MM.1S (cell line): ENCODE measurements around the gene WASHC3.
A peak's percentile ranks its signal among the peaks of the same experiment; 100 is the strongest.
"Not testable (repeated sequence)": the region's sequence is repeated elsewhere in the genome, so short reads cannot be mapped to it uniquely, and the experiment has no call there.

Experiments used
- DNase-seq: peaks from one replicate; pipeline ENCODE4 v3.0.0-alpha.2; 2015
- H2AFZ ChIP-seq: fragments of 300-600 bp; sonication (generic); 2 replicates; pipeline ENCODE4 v1.6.0; 2016; ENCODE audit warnings: antibody characterized with exemption, low read length
- H3F3A ChIP-seq: fragments of 300-600 bp; sonication (generic); 2 replicates; pipeline ENCODE4 v1.6.1; 2016; ENCODE audit warnings: mild to moderate bottlenecking, antibody characterized with exemption, low read length, moderate library complexity, mixed read lengths; ENCODE audit not compliant: insufficient read depth
- H3K27ac ChIP-seq: fragments of 300-600 bp; sonication (generic); 2 replicates; pipeline ENCODE4 v1.5.1; 2016; ENCODE audit warnings: mild to moderate bottlenecking, low read length
- H3K27me3 ChIP-seq: fragments of 300-600 bp; sonication (generic); replicated peaks from 2 replicates; pipeline ENCODE4 v1.6.0; 2016; ENCODE audit warnings: low read length; ENCODE audit not compliant: insufficient read depth
- H3K36me3 ChIP-seq: fragments of 300-600 bp; sonication (generic); replicated peaks from 2 replicates; pipeline ENCODE4 v1.6.1; 2016; ENCODE audit warnings: mild to moderate bottlenecking, low read length, mixed read lengths; ENCODE audit not compliant: insufficient read depth
- H3K4me1 ChIP-seq: fragments of 300-600 bp; sonication (generic); 2 replicates; pipeline ENCODE4 v1.6.1; 2016; ENCODE audit warnings: low read length, mixed read lengths
- H3K4me2 ChIP-seq: fragments of 300-600 bp; sonication (generic); 2 replicates; pipeline ENCODE4 v1.6.0; 2016; ENCODE audit warnings: low read depth, low read length
- H3K4me3 ChIP-seq: fragments of 300-600 bp; sonication (generic); 2 replicates; pipeline ENCODE4 v1.5.1; 2016; ENCODE audit warnings: low read length, mixed read lengths
- H3K79me2 ChIP-seq: fragments of 300-600 bp; sonication (generic); 2 replicates; pipeline ENCODE4 v1.6.1; 2016; ENCODE audit warnings: mixed run types, low read length, mixed read lengths
- H3K9ac ChIP-seq: fragments of 300-600 bp; sonication (generic); 2 replicates; pipeline ENCODE4 v1.6.1; 2016; ENCODE audit warnings: low read length, mixed read lengths
- H3K9me2 ChIP-seq: fragments of 300-600 bp; sonication (generic); replicated peaks from 2 replicates; pipeline ENCODE4 v1.6.1; 2016; ENCODE audit warnings: mild to moderate bottlenecking, low read length, mixed read lengths; ENCODE audit not compliant: insufficient read depth
- H3K9me3 ChIP-seq: fragments of 300-600 bp; sonication (generic); replicated peaks from 2 replicates; pipeline ENCODE4 v1.6.1; 2016; ENCODE audit warnings: mild to moderate bottlenecking, low read length, mixed read lengths; ENCODE audit not compliant: insufficient read depth
- H4K20me1 ChIP-seq: fragments of 300-600 bp; sonication (generic); 2 replicates; pipeline ENCODE4 v1.6.1; 2016; ENCODE audit warnings: mild to moderate bottlenecking, low read length, moderate library complexity, mixed read lengths; ENCODE audit not compliant: insufficient read depth
- CTCF ChIP-seq: fragments of 300-600 bp; sonication (generic); IDR thresholded peaks from 2 replicates; pipeline ENCODE4 v1.5.1; 2016; ENCODE audit warnings: antibody characterized with exemption, low read length, mixed read lengths
- EZH2 ChIP-seq: fragments of 300-600 bp; sonication (generic); optimal IDR thresholded peaks from 2 replicates; pipeline ENCODE3; 2017; ENCODE audit warnings: low read depth, mild to moderate bottlenecking, antibody characterized with exemption, low read length, mixed read lengths
- EZH2phosphoT487 ChIP-seq: fragments of 300-600 bp; sonication (generic); IDR thresholded peaks from 2 replicates; pipeline ENCODE4 v1.6.1; 2018; ENCODE audit warnings: antibody characterized with exemption, low read length

The WASHC3 gene

GRCh38 chr12:102021540-102022246, 40.1 kb downstream of the WASHC3 start:
- Histone ChIP-seq H4K20me1 (no peaks in the 10 kb centered on the region), H3K4me2 (peak overlapping the region; percentile 5), H3K27me3 (no peaks in the 10 kb centered on the region), H3K4me1 (no peaks in the 10 kb centered on the region; the same call in 1 of the 2 replicates), H3K79me2 (no peaks in the 10 kb centered on the region), H3K36me3 (no peaks in the 10 kb centered on the region), H3K9me3 (no peaks in the 10 kb centered on the region), H3K9ac (no peak overlapping the region), H3K27ac (no peak overlapping the region), H3K9me2 (no peaks in the 10 kb centered on the region), H3K4me3 (no peak overlapping the region), H2AFZ (no peak overlapping the region), H3F3A (no peaks in the 10 kb centered on the region)
- peak; percentile 13 for DNase-seq
- TF ChIP-seq CTCF (no peak), EZH2 (no peak), EZH2phosphoT487 (no peak)

- H3K9me2 ChIP-seq, H4K20me1 ChIP-seq, H3K79me2 ChIP-seq, H3K36me3 ChIP-seq, H3K9me3 ChIP-seq, H3K4me3 ChIP-seq, H3K27me3 ChIP-seq, H3F3A ChIP-seq, H3K9ac ChIP-seq, H3K4me1 ChIP-seq, H2AFZ ChIP-seq, H3K4me2 ChIP-seq, H3K27ac ChIP-seq, DNase-seq: not testable (repeated sequence)
Measured at GRCh38 chr12:102018607-102019006, 43.2 kb downstream of the WASHC3 start.

DNA sequence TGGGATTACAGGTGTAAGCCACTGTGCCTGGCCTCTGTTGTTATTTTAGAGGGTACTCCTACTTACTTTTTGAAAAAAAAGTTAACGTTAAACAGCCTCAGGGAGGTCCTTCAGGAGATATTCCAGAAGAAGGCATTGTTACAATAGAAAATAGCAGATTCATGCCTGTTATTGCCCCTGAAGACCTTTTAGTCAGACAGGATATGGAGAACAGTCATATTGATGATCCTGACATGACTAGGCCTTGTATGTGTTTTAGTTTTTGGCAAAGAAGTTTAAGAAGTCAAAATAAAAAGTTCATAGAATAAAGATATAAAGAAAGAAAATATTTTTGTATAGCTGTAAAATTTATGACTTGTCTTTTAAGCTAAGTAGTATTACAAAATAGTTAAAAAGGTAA, 45.3 kb downstream of the WASHC3 start:
- DNase-seq = no peak
- no peaks in the 10 kb centered on the region; the same call in 1 of the 2 replicates for H3K4me1 ChIP-seq
- H3K4me3 ChIP-seq = no peak overlapping the region
- H3K36me3 ChIP-seq = no peaks in the 10 kb centered on the region
- no peaks in the 10 kb centered on the region for H4K20me1 ChIP-seq
- H3K4me2 ChIP-seq = no peak overlapping the region
- H3K9me2 ChIP-seq = no peaks in the 10 kb centered on the region
- TF ChIP-seq EZH2 = no peak
- no peak for TF ChIP-seq EZH2phosphoT487
- no peak for TF ChIP-seq CTCF
- no peak overlapping the region for H3K9ac ChIP-seq
- no peaks in the 10 kb centered on the region for H3F3A ChIP-seq
- H3K79me2 ChIP-seq = no peaks in the 10 kb centered on the region
- H3K27ac ChIP-seq = no peak overlapping the region
- no peak overlapping the region for H2AFZ ChIP-seq
- no peaks in the 10 kb centered on the region for H3K27me3 ChIP-seq
- no peaks in the 10 kb centered on the region for H3K9me3 ChIP-seq

GRCh38 chr12:102010265-102010994, 51.4 kb downstream of the WASHC3 start:
- Histone ChIP-seq H3K4me3 (no peak overlapping the region), H3K9me2 (no peaks in the 10 kb centered on the region), H3K9ac (no peak overlapping the region), H3F3A (no peaks in the 10 kb centered on the region), H3K4me1 (no peaks in the 10 kb centered on the region), H3K9me3 (no peaks in the 10 kb centered on the region), H4K20me1 (no peaks in the 10 kb centered on the region), H3K36me3 (no peaks in the 10 kb centered on the region), H3K79me2 (no peaks in the 10 kb centered on the region), H3K4me2 (no peak overlapping the region), H3K27me3 (no peaks in the 10 kb centered on the region), H2AFZ (no peak overlapping the region), H3K27ac (no peak overlapping the region)
- no peak for DNase-seq
- TF ChIP-seq EZH2 = no peak
- TF ChIP-seq EZH2phosphoT487 = no peak
- no peak for TF ChIP-seq CTCF
